A549 (cell line): ENCODE data around the gene CPE. TPM values are rescaled to one million over a fixed set of nuclear protein-coding genes. Genes with fewer than 3 reads are reported as not detected.

Source experiments
- ATAC-seq, 2 experiments: fragments of 200-7000 bp in 1 of 2; fragments of >200 bp in 1 of 2; cut with Nextera tagmentation in 1 of 2; cut with Tn5 transposase in 1 of 2; 3 replicates each; pipeline versions ENCODE4 v1.8.0 to v1.9.1; 2018 to 2020; ENCODE audit warnings: mild to moderate bottlenecking in 1 of 2, moderate library complexity in 1 of 2
- CTCF ChIA-PET: fragments of 300-600 bp; sonication (Branson Sonifier 250); formaldehyde crosslinking; extraction: SDS; loops from one replicate; lab custom pipeline; 2021; ENCODE audit warnings: antibody characterized with exemption, inconsistent platforms; lab: Yijun Ruan, JAX
- POLR2A ChIA-PET: fragments of 350-600 bp; formaldehyde crosslinking; extraction: SDS; loops from one replicate; lab custom pipeline; 2021; ENCODE audit warnings: antibody characterized with exemption, inconsistent platforms; lab: Yijun Ruan, JAX
- DNase-seq, 2 experiments: peaks; one replicate each; pipeline versions ENCODE4 v3.0.0 to v3.0.0-alpha.2; 2011 to 2016; ENCODE audit warnings: low read depth in 1 of 2, low spot score in 1 of 2
- FAIRE-seq: peaks from 2 replicates; lab custom pipeline; 2011; peaks lifted over from hg19 to GRCh38; lab: Jason Lieb, UNC
- H3K27ac ChIP-seq, 2 experiments: fragments of >200 bp; sonication (Bioruptor Twin); formaldehyde crosslinking; 3 replicates each; pipeline ENCODE4 v1.5.1; 2016 to 2017
- H3K4me1 ChIP-seq: fragments of >200 bp; sonication (Bioruptor Twin); formaldehyde crosslinking; 3 replicates; pipeline ENCODE4 v1.6.1; 2016
- H3K4me2 ChIP-seq: fragments of >200 bp; sonication (Bioruptor Twin); formaldehyde crosslinking; 3 replicates; pipeline ENCODE4 v1.6.1; 2016
- H3K4me3 ChIP-seq: fragments of >200 bp; sonication (Bioruptor Twin); formaldehyde crosslinking; 3 replicates; pipeline ENCODE4 v1.5.1; 2016
- H3K9me3 ChIP-seq: fragments of >200 bp; sonication (Bioruptor Twin); formaldehyde crosslinking; 3 replicates; pipeline ENCODE4 v1.6.1; 2016
- ATOH8 ChIP-seq: fragments of 250-450 bp; sonication (Bioruptor Pico); IDR thresholded peaks from 2 replicates; pipeline ENCODE4 v1.5.0; 2020; ENCODE audit warnings: low read depth, mild to moderate bottlenecking, moderate library complexity
- BHLHE40 ChIP-seq: IDR thresholded peaks from 2 replicates; pipeline ENCODE4 v1.6.1; 2012; ENCODE audit warnings: low read depth, low read length, inconsistent platforms
- CBX2 ChIP-seq: fragments of 200-600 bp; sonication (generic); IDR thresholded peaks from 2 replicates; pipeline ENCODE4 v1.6.1; 2016; ENCODE audit warnings: low read depth, mild to moderate bottlenecking, borderline replicate concordance
- CEBPB ChIP-seq, 2 experiments: fragments of >200 bp in 1 of 2; sonication (Bioruptor Twin) in 1 of 2; formaldehyde crosslinking in 1 of 2; IDR thresholded peaks; 2 replicates each; pipeline ENCODE4 v1.6.1; 2012 to 2016
- CHD2 ChIP-seq: fragments of 150-350 bp; IDR thresholded peaks from 2 replicates; pipeline ENCODE4 v1.6.1; 2014; ENCODE audit warnings: low read length; ENCODE audit not compliant: partially characterized antibody
- CHD4 ChIP-seq: fragments of 200-600 bp; sonication (generic); IDR thresholded peaks from 2 replicates; pipeline ENCODE4 v1.6.1; 2016; ENCODE audit warnings: antibody characterized with exemption, mild to moderate bottlenecking, borderline replicate concordance
- EHF ChIP-seq: fragments of 250-450 bp; sonication (Bioruptor Pico); IDR thresholded peaks from 2 replicates; pipeline ENCODE4 v1.5.0; 2020; ENCODE audit warnings: mild to moderate bottlenecking
- FOSB ChIP-seq: fragments of 250-450 bp; sonication (Bioruptor Pico); IDR thresholded peaks from 2 replicates; pipeline ENCODE4 v1.5.0; 2020; ENCODE audit warnings: mild to moderate bottlenecking, moderate library complexity
- FOXS1 ChIP-seq: fragments of 250-450 bp; sonication (Bioruptor Pico); IDR thresholded peaks from 2 replicates; pipeline ENCODE4 v1.5.0; 2020; ENCODE audit warnings: mild to moderate bottlenecking, moderate library complexity
- GATA3 ChIP-seq: IDR thresholded peaks from 2 replicates; pipeline ENCODE4 v1.6.1; 2012; ENCODE audit warnings: borderline replicate concordance
- HES2 ChIP-seq: fragments of >200 bp; sonication (Bioruptor Twin); formaldehyde crosslinking; IDR thresholded peaks from 2 replicates; pipeline ENCODE4 v1.6.1; 2016
- HEYL ChIP-seq: fragments of 250-450 bp; sonication (Bioruptor Pico); IDR thresholded peaks from 2 replicates; pipeline ENCODE4 v1.8.0; 2021; ENCODE audit warnings: mild to moderate bottlenecking, moderate library complexity
- HOXB5 ChIP-seq: fragments of 250-450 bp; sonication (Bioruptor Pico); IDR thresholded peaks from 2 replicates; pipeline ENCODE4 v1.5.0; 2020; ENCODE audit warnings: mild to moderate bottlenecking, moderate library complexity
- JUN ChIP-seq, 2 experiments: fragments of >200 bp; sonication (Bioruptor Twin); formaldehyde crosslinking; IDR thresholded peaks; 2 replicates in 1 of 2; 3 replicates in 1 of 2; pipeline ENCODE4 v1.6.1; 2016 to 2017
- KDM5A ChIP-seq: fragments of 200-600 bp; sonication (generic); IDR thresholded peaks from 2 replicates; pipeline ENCODE4 v1.6.1; 2016; ENCODE audit warnings: antibody characterized with exemption, mild to moderate bottlenecking
- MAFK ChIP-seq: fragments of 450-650 bp; IDR thresholded peaks from 2 replicates; pipeline ENCODE4 v1.6.1; 2014; ENCODE audit not compliant: partially characterized antibody
- MYC ChIP-seq: IDR thresholded peaks from 2 replicates; pipeline ENCODE4 v1.6.1; 2012; ENCODE audit warnings: mild to moderate bottlenecking, inconsistent platforms, low read length, improper control_type of control experiment, borderline replicate concordance
- NPAS2 ChIP-seq: fragments of 250-450 bp; sonication (Bioruptor Pico); IDR thresholded peaks from 2 replicates; pipeline ENCODE4 v1.8.0; 2022; ENCODE audit warnings: mild to moderate bottlenecking, moderate library complexity, borderline replicate concordance
- NR3C1 ChIP-seq: fragments of >200 bp; sonication (Bioruptor Twin); formaldehyde crosslinking; IDR thresholded peaks from 3 replicates; pipeline ENCODE4 v1.6.1; 2017
- PHF8 ChIP-seq: fragments of 200-600 bp; sonication (generic); IDR thresholded peaks from 2 replicates; pipeline ENCODE4 v1.6.1; 2016; ENCODE audit warnings: low read depth, mild to moderate bottlenecking, antibody characterized with exemption, moderate library complexity, borderline replicate concordance
- POLR2A ChIP-seq: IDR thresholded peaks from 2 replicates; pipeline ENCODE4 v1.6.1; 2012; ENCODE audit warnings: mild to moderate bottlenecking, low read length
- POLR2AphosphoS2 ChIP-seq: conservative IDR thresholded peaks from 2 replicates; pipeline ENCODE4 v1.6.1; 2012; ENCODE audit warnings: low read length, improper control_type of control experiment, inconsistent platforms
- RCOR1 ChIP-seq: fragments of 150-350 bp; IDR thresholded peaks from 2 replicates; pipeline ENCODE4 v1.6.1; 2014; ENCODE audit warnings: antibody characterized with exemption, low read length, low read depth
- SMC3 ChIP-seq: fragments of >200 bp; sonication (Bioruptor Twin); formaldehyde crosslinking; IDR thresholded peaks from 3 replicates; pipeline ENCODE4 v1.6.1; 2018; ENCODE audit warnings: inconsistent platforms
- TFCP2L1 ChIP-seq: fragments of 250-450 bp; sonication (Bioruptor Pico); IDR thresholded peaks from 2 replicates; pipeline ENCODE4 v1.5.0; 2021; ENCODE audit warnings: mild to moderate bottlenecking
- ZSCAN20 ChIP-seq: fragments of 250-450 bp; sonication (Bioruptor Pico); IDR thresholded peaks from 2 replicates; pipeline ENCODE4 v1.8.0; 2022; ENCODE audit warnings: mild to moderate bottlenecking, moderate library complexity
- WGBS: methylation state at CpG from one replicate; pipeline ENCODE4 v1.1.6; 2017; ENCODE audit errors: missing lambda C conversion rate; 5-methylcytosine and 5-hydroxymethylcytosine counted together
- polyA plus RNA-seq, 4 experiments: library from polyadenylated mRNA; depleted of rRNA in 3 of 4; stranded (reverse); fragments of >200 nt; fragmentation: RNase III in 1 of 4; extraction: RNeasy Plus Mini Kit Qiagen cat#74134 plus additional on column Dnase treatment in 1 of 4; gene quantifications; 2 replicates in 3 of 4; 3 replicates in 1 of 4; pipeline ENCODE4 v1.2.3, GENCODE V29; 2011 to 2017
- TF ChIP-seq, protein P1 (sequence below): fragments of 250-450 bp; sonication (Bioruptor Pico); IDR thresholded peaks from 2 replicates; pipeline ENCODE4 v1.5.0; 2021; ENCODE audit warnings: mild to moderate bottlenecking, moderate library complexity, borderline replicate concordance
- TF ChIP-seq, protein P2 (sequence below): IDR thresholded peaks from 2 replicates; pipeline ENCODE4 v1.6.1; 2012
- TF ChIP-seq, protein P3 (sequence below): fragments of 150-350 bp; IDR thresholded peaks from 2 replicates; pipeline ENCODE4 v1.6.1; 2014; ENCODE audit warnings: low read depth, mild to moderate bottlenecking, low read length

Gene CPE
- polyA plus RNA-seq, 2 of the 4 experiments (the other 2 are of a cell fraction) = 1.6 to 1.9 TPM

- H3K9me3 ChIP-seq = no peaks in the 10 kb centered on the region
- ChIA-PET CTCF (interaction anchor here (1.6 to 2.7 kb wide), 2 partner anchors 12 to 17 kb away, joined by 3 to 12 read pairs; no protein-coding TSS in a partner anchor), POLR2A (no interaction called here)
- no peak for FAIRE-seq
- 62% methylated on average over 2 of the region's 2 CpGs for WGBS
- no peak for TF ChIP-seq FOXS1
- no peak for TF ChIP-seq CEBPB (IDR thresholded peaks at IDR 0.05)
- TF ChIP-seq ATOH8 (CRISPR knock-in tag) = no peak
- TF ChIP-seq CBX2 = no peak
- TF ChIP-seq, protein P1, sequence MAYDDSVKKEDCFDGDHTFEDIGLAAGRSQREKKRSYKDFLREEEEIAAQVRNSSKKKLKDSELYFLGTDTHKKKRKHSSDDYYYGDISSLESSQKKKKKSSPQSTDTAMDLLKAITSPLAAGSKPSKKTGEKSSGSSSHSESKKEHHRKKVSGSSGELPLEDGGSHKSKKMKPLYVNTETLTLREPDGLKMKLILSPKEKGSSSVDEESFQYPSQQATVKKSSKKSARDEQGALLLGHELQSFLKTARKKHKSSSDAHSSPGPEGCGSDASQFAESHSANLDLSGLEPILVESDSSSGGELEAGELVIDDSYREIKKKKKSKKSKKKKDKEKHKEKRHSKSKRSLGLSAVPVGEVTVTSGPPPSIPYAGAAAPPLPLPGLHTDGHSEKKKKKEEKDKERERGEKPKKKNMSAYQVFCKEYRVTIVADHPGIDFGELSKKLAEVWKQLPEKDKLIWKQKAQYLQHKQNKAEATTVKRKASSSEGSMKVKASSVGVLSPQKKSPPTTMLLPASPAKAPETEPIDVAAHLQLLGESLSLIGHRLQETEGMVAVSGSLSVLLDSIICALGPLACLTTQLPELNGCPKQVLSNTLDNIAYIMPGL (CRISPR knock-in tag) = no peak
- TF ChIP-seq NPAS2 (CRISPR knock-in tag) = no peak
- no peak for TF ChIP-seq SMC3
- no peak for TF ChIP-seq FOSB
- TF ChIP-seq, protein P2, sequence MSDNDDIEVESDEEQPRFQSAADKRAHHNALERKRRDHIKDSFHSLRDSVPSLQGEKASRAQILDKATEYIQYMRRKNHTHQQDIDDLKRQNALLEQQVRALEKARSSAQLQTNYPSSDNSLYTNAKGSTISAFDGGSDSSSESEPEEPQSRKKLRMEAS = no peak
- no peak for TF ChIP-seq EHF (CRISPR knock-in tag)
- TF ChIP-seq MAFK = no peak
- no peak for TF ChIP-seq JUN (IDR thresholded peaks at IDR 0.05)
- no peak for TF ChIP-seq ZSCAN20 (CRISPR knock-in tag)
- TF ChIP-seq NR3C1 = no peak
- 0 out of 6 replicates have a peak overlapping the region, but pooled peaks of 1 of the 2 experiments have one; percentile 1 for H3K27ac ChIP-seq
- peaks cover 18% of the 10 kb centered on the region for H3K4me1 ChIP-seq
- ATAC-seq = no peak
- no peak overlapping the region for H3K4me3 ChIP-seq
- no peak for DNase-seq
- no peak overlapping the region for H3K4me2 ChIP-seq
These were observed 128.0 kb downstream of the CPE start for GRCh38 chr4:165506849-165507248.

GRCh38 chr4:165507381-165507780, 128.6 kb downstream of the CPE start:
- 83% methylated on average over 9 of the region's 9 CpGs for whole genome bisulfite sequencing
- CTCF ChIA-PET = interaction anchor here (0.7 to 2.7 kb wide), 3 partner anchors 13 to 569 kb away, joined by 3 to 12 read pairs (median 3); no protein-coding TSS in a partner anchor
- no peak overlapping the region for H3K4me3 ChIP-seq
- DNase-seq = no peak
- no peaks in the 10 kb centered on the region for H3K9me3 ChIP-seq
- TF ChIP-seq CBX2 (no peak), HEYL (CRISPR knock-in tag) (no peak), POLR2A (no peak), POLR2AphosphoS2 (no peak), PHF8 (no peak), MYC (no peak), RCOR1 (no peak), JUN (IDR thresholded peaks at IDR 0.05) (no peak), TFCP2L1 (CRISPR knock-in tag) (no peak)
- no peak for FAIRE-seq
- POLR2A ChIA-PET = no interaction called here
- peaks cover 15% of the 10 kb centered on the region for H3K4me1 ChIP-seq
- H3K27ac ChIP-seq = no peak overlapping the region
- ATAC-seq = no peak
- H3K4me2 ChIP-seq = no peak overlapping the region

- CTCF ChIA-PET = interaction anchor here (0.7 to 2.7 kb wide), 2 partner anchors 14 to 568 kb away, joined by 3 to 12 read pairs; no protein-coding TSS in a partner anchor
- H3K4me2 ChIP-seq = no peak overlapping the region
- ATAC-seq (no peak), DNase-seq (no peak), FAIRE-seq (no peak)
- H3K27ac ChIP-seq = no peak overlapping the region
- no peak overlapping the region for H3K4me3 ChIP-seq
- no peaks in the 10 kb centered on the region for H3K9me3 ChIP-seq
- peaks cover 3% of the 10 kb centered on the region; the same call in 1 of the 3 replicates for H3K4me1 ChIP-seq
- 72% methylated on average over 6 of the region's 6 CpGs for WGBS
- POLR2A ChIA-PET = no interaction called here
- TF ChIP-seq, protein P1 (CRISPR knock-in tag) = no peak
- no peak for TF ChIP-seq FOXS1
- no peak for TF ChIP-seq HES2
- no peak for TF ChIP-seq GATA3
- TF ChIP-seq CHD2 = no peak
- no peak for TF ChIP-seq HOXB5 (CRISPR knock-in tag)
- TF ChIP-seq, protein P3, sequence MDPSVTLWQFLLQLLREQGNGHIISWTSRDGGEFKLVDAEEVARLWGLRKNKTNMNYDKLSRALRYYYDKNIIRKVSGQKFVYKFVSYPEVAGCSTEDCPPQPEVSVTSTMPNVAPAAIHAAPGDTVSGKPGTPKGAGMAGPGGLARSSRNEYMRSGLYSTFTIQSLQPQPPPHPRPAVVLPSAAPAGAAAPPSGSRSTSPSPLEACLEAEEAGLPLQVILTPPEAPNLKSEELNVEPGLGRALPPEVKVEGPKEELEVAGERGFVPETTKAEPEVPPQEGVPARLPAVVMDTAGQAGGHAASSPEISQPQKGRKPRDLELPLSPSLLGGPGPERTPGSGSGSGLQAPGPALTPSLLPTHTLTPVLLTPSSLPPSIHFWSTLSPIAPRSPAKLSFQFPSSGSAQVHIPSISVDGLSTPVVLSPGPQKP = no peak
- TF ChIP-seq BHLHE40 = no peak
- no peak for TF ChIP-seq KDM5A
- TF ChIP-seq CHD4 = no peak
These were observed 129.7 kb downstream of the CPE start for GRCh38 chr4:165508372-165509120.
